H7 (cell line): ENCODE data around the gene KIF5A. TPM values are rescaled to one million over a fixed set of nuclear protein-coding genes. Genes with fewer than 3 reads are reported as not detected.

Experiments
- DNase-seq: peaks from one replicate; pipeline ENCODE4 v3.0.0; 2012
- H3K27me3 ChIP-seq: 2 replicates; pipeline ENCODE4 v1.6.0; 2011; ENCODE audit warnings: mild to moderate bottlenecking, low read length; ENCODE audit not compliant: control insufficient read depth, insufficient read depth
- H3K36me3 ChIP-seq: replicated peaks from 2 replicates; pipeline ENCODE4 v1.5.1; 2011; ENCODE audit warnings: low read length; ENCODE audit not compliant: control insufficient read depth, insufficient read depth
- H3K4me3 ChIP-seq: 2 replicates; pipeline ENCODE4 v1.5.1; 2011; ENCODE audit warnings: low read depth, mild to moderate bottlenecking, control low read depth, low read length, moderate library complexity; ENCODE audit not compliant: insufficient read depth
- total RNA-seq: library from RNA; depleted of rRNA; stranded (reverse); fragments of >200 nt; shearing (Covaris generic); gene quantifications from 2 replicates; pipeline ENCODE4 v1.2.3, GENCODE V29; 2014

The KIF5A gene
- total RNA-seq, 1 experiment from 2014 or later: 1.0 TPM

DNA sequence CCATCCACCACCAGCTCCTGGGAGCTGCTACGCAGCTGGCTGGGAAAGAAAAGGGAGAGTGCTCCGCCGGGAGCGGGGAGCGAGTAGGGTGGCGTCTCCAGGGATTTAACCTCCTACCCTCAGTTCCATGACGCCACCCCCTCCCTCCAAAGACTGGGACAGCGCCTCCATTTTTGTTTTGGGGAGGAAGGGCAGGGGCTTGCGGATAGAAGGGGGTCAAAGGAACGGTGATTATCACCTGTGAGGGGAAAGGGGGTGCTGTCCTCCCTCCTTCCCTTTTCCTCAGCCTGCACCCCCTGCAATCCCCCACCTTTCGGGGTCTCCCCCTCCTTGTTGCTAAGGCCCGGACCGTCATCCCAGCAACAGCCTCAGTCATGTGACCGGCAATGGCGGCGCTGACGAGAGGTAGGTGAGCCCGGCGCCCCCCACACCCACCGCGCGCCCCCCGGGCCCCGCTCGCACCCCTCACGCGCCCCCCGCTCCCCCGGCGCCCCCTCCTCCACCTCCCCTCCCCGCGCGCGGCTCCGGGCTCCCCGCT lies 54.7 kb downstream of the KIF5A start, which contains the start of gene DTX3:
DTX3 (plus strand) TSS at position 371 of the 538 bp plus-strand sequence. CDS start 1,694 bp downstream, outside the sequence.
- Histone ChIP-seq H3K27me3 (peaks cover 2% of the 10 kb centered on the region; the same call in 1 of the 2 replicates), H3K36me3 (peaks cover 4% of the 10 kb centered on the region), H3K4me3 (peak within 1 kb of the TSS; percentile 71)
- peak; percentile 83 for DNase-seq

DNA sequence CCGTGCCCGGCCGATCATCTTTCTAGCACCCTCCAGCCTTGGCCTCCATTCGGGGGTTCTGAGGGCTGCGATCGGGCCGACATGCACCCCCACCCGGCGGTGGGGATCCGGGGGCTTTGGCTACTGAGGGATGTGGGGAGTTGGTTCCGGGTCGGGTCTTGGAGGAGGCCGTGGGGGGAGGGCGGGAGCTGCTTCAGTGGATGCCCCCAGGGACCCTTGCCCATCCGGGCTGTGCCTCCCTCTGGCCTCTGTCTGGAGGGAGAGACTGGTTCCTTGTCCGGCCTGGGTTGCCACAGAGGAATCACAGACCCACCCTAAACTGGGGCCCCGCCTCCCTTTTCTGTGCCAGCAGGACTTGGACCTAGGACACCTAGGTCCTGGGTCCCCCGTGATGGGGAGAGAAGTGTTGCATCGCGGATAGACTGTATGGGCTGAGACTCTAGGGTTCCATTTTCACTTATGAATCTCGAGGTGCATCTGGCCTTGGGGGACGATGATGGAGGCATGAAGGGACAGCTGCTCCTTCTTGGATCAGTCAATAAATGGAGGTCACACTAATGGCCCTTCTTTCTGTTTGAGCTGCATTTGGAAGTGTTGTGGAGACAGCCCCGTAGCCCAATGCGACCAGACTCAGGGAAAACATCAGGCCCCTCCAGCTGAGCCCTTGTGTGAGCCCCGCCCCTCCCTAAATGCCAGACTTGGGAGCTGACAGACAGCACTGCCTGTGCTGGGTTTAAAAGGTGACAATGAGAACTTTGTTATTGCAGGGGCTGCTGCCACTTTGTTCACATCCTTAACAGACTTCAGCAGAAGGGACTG lies 55.4 kb downstream of the KIF5A start:
- peaks cover 2% of the 10 kb centered on the region for H3K36me3 ChIP-seq
- H3K4me3 ChIP-seq: peak overlapping the region; percentile 71
- DNase-seq: peak; percentile 72

DNA sequence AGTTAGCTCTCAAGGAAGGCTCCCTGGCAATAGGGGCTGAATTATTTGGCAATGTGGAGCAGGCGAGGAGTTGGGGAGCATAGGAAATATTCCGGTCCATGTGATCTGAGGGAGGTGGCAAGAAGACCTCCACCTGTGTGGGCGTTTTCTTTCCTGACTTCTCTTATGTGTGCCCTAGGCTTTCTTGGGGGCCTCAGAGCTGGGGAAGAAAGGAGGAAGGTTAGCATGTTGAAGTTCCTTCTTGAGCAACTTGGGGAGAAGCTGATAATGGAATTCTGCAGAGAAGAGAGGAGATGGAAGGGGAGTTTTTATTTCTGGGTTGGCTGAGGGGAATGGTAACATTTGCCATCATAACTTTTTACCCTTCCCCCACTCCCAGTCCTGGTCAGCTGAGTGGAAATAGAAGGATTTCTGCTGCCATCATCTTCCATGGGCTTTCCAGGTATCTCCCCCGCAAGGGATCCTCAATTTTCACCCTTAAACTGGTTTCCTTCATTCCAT lies 56.0 kb downstream of the KIF5A start:
- Histone ChIP-seq H3K27me3 (peaks cover 12% of the 10 kb centered on the region), H3K4me3 (no peak overlapping the region; the same call in 1 of the 2 replicates), H3K36me3 (peaks cover 2% of the 10 kb centered on the region)
- no peak for DNase-seq

More for the DNA sequence above, 55.4 kb downstream of the KIF5A start:
- H3K27me3 ChIP-seq: peaks cover 6% of the 10 kb centered on the region

DNA sequence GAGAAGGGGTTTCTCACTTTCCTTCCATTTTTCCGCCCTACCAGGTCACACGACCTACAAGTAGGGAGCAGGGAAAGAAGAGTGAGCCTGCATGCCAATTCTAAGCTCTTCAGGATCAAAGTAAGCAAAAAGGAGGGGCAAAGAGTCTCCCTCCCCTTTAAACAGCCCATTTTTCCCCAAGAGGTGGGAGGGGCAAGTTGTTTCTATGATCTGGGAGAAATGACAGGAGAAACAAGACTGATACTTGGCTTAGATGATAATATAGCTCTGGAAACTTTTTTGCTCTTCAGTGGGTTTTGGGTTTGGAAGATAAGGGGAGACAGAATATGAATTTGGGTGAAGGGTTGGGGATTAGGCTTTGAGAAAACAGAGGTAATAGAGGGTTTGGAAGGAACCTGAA lies 56.6 kb downstream of the KIF5A start:
- H3K27me3 ChIP-seq: peaks cover 18% of the 10 kb centered on the region
- DNase-seq: no peak
- no peak overlapping the region for H3K4me3 ChIP-seq
- no peaks in the 10 kb centered on the region; the same call in 1 of the 2 replicates for H3K36me3 ChIP-seq

DNA sequence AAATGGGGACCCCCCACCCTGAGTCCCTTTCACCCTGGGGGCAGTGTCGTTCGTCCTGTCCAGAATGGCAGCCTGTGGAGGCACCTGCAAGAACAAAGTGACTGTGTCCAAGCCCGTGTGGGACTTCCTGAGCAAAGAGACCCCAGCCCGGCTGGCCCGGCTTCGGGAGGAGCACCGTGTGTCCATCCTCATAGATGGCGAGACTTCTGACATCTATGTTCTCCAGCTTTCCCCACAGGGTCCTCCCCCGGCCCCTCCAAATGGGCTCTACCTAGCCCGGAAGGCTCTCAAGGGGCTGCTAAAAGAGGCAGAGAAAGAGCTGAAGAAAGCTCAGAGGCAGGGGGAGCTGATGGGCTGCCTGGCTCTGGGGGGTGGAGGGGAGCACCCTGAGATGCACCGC lies 57.0 kb downstream of the KIF5A start:
- Histone ChIP-seq H3K4me3 (no peak overlapping the region), H3K36me3 (no peaks in the 10 kb centered on the region; the same call in 1 of the 2 replicates), H3K27me3 (peaks cover 20% of the 10 kb centered on the region)
- DNase-seq: peak; percentile 19

DNA sequence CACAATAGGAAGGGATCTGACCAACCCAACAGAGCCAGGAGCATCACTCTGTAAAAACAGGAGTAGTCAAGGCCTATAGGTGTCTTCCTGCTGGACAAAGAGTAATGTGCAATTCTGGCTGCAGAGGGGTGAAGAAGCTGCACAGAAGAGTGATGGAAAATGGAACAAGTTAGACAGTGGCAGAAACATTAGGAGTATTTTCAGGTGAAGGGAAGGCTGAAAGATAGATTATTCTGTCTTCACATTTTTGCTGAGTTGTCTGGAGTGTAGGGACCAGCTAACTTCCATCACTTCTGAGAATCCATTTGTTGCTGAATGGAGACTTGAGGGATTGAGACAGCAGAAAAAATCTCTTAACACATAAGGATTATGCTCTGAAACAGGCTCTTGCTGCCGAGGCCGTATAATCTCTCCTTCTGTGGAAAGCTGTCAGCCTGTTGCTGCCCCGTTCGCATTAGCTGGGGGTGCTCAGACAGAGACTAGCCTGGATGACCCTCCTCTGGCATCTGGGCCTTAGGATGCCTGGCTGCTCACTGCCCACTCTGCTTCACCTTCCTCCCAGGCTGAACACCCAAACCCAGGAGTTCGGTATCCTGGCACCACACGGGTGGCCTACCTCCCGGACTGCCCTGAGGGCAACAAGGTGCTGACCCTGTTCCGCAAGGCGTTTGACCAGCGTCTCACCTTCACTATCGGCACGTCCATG lies 58.3 kb downstream of the KIF5A start:
- Histone ChIP-seq H3K36me3 (no peaks in the 10 kb centered on the region; the same call in 1 of the 2 replicates), H3K27me3 (peaks cover 33% of the 10 kb centered on the region), H3K4me3 (no peak overlapping the region)
- DNase-seq: peak; percentile 19

DNA sequence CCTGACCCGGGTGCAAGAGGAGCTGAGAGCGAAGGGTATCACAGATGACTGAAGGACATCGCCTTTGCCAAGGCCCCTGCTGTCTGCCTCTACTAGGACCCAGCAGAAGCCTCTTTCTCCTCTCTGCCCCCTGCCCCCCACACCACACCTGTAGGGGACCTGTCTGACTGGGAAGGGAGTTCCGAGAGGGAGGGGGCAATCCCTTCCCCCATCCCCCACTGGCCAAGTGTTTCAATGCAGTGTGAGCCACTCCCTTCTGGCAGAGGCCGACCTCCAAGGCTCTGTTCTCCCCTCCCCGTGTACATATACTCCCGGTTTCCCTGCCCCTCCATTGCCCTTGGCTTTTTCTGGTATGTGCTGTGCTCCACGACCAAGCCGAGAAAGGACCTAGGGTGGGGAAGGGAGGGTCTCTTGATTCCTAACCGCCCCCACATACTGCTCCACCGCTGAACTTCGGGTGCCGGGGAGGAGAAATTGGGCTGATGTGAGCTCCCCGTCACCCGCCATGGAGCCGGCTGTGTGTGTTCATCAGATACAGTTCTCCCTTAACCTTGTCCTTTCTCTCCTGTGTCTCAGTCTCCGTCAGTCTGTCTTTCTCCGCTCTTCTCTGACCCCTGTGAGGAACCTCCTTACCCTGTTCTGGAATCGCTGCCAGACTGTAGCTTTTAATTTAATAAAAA lies 59.4 kb downstream of the KIF5A start:
- H3K27me3 ChIP-seq: peaks cover 43% of the 10 kb centered on the region
- no peaks in the 10 kb centered on the region; the same call in 1 of the 2 replicates for H3K36me3 ChIP-seq
- DNase-seq: peak; percentile 80
- peak overlapping the region; percentile 63 for H3K4me3 ChIP-seq

DNA sequence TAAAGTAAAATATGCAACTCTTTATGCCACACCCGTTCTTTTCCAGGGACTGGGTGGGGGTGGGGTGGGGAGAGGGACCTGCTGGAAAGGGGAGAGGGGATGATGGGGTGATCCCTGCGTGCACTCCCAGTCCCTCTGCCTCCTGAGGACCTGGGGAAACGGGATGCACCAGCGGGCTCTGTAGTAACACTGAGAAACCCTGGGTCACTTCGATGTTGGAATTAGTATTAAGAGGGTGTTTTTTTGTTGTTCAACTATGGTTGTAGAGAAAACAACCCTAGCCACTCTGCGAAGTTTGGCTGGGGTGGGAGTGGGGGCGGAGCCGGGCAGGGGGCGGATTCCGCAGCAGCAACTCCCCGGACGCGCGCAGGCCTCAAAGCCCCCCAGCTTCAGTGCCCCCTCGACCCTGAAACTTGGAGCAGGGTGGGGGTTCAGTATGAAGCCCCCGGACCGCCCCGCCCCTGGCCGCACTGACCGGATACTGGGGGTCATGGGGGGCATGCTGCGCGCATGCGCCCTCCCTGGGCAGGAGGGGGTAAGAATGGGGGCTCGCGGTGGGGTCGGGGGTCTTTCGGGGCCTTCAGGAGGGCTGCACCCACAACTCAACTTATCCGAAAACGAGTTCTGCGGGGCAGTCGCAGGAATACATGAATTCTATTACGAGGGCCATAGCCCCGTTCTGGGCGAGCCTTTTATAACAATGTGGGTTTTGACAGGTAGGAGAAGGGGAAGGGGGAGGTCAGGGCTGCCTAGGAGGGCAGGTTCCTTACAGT lies 60.1 kb downstream of the KIF5A start:
- peak overlapping the region; percentile 63 for H3K4me3 ChIP-seq
- H3K27me3 ChIP-seq: peaks cover 51% of the 10 kb centered on the region
- DNase-seq: peak; percentile 80
- H3K36me3 ChIP-seq: no peaks in the 10 kb centered on the region; the same call in 1 of the 2 replicates

DNA sequence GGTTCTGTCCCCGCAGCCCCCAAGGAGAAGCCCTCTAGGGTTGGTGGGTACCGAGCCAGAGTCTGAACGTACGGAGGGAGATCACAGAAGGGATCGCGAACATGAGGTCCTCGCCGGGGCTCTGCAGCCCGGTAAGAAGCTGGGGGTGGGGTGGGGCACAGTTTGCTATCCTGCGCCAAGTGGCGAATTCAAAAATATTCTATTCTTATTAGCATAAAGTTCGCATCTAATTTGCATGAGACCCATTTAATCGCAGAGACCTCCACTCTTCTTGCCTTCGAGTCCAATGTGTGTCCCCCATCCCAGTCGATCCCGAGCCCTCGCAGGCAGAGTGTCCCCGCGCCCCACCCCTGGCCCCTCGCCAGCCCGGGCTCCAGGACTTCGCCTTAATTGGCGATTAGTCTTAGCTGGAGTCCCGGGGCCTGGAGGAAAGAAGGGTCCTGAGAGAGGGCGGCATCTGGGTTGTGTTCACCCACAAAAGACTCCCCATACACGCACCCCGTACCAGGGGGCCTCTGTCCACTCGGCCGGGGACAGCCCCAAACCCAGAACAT lies 60.8 kb downstream of the KIF5A start:
- Histone ChIP-seq H3K4me3 (peak overlapping the region; percentile 63), H3K27me3 (peaks cover 57% of the 10 kb centered on the region), H3K36me3 (no peaks in the 10 kb centered on the region; the same call in 1 of the 2 replicates)
- peak; percentile 83 for DNase-seq

DNA sequence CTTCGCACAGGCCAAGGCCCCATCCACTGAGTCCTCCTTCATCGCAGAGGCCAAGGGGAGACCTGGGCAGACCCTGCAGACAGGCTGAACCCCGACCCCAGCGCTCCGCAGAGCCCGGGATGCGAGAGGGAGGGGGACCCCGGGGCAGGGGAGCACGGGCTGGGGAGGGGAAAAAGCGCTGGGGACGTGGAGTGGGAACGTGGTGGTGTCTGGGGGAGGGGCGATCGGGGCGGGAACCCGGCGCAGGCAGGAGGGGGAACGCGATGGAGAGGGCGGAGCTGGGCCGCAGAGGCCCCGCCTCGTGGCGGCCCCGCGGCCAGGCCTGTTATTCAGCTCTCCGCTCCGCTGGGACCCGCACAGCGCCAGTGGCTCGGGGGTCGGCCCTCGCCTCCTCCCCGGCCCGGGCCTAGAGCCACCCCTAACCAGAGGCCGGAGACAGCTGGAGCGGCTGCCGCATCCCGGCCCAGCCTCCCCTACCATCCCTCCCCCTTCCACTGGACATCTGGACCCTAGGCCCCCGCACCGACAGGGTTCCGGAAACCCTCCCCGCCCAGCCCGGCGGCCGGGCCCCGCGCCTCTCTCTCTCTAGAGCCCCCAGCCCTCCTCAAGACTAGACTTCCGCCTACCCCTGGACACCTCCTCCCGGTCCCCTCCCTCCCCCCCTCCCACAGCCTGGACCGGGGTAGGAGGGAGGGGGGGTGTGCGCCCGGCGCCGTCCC lies 61.4 kb downstream of the KIF5A start, which contains the start of gene ARHGEF25:
ARHGEF25 (plus strand) TSS at position 328 of the 719 bp plus-strand sequence. CDS start 460 bp downstream, outside the sequence.
- Histone ChIP-seq H3K36me3 (no peaks in the 10 kb centered on the region; the same call in 1 of the 2 replicates), H3K4me3 (peak within 1 kb of the TSS; percentile 63), H3K27me3 (peaks cover 64% of the 10 kb centered on the region)
- DNase-seq: peak; percentile 97

DNA sequence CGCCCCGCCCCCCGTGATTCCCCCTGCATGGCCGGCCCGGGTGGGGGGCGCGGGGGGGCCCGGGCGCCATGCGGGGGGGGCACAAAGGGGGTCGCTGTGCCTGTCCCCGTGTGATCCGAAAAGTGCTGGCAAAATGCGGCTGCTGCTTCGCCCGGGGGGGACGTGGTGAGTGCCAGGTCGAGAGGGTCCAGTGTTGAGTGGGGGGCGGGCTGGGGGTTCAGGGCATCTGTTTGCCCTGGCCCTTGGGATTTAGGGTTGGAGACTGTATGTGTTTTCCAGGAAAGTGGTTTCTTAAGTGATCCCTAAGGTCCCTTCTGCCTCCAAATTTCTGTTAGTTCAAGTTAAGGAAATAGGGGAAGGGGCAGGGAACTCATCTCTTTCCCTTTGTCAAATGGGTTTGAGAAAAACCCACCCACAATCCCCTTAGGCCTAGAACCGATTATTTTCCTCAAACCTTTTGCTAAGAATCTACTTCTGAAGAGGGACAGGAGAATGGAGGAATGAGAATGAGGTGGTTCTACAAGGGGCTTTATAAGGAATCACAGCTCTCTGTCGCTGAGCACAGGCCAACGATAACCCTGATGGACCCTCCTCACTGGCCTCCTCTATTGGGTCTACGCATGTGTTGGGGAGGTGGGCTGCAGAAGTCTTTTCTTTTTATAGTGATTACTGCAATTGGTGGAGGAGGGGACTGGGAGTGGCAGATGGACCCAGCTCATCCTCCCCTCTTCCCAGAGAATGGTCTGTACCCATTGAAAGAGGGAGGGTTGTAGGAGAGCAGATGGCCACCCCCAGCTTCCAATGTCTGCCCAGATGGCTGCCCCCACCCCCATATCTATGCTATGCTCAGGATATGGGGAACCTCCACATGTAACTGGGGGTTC lies 62.2 kb downstream of the KIF5A start:
- DNase-seq: peak; percentile 64
- H3K27me3 ChIP-seq: peaks cover 71% of the 10 kb centered on the region
- peak overlapping the region; percentile 63 for H3K4me3 ChIP-seq
- H3K36me3 ChIP-seq: no peaks in the 10 kb centered on the region; the same call in 1 of the 2 replicates
